ENCODE measurements around the gene PSMD2. TPM values are rescaled to one million over a fixed set of nuclear protein-coding genes. Genes with fewer than 3 reads are reported as not detected.
A peak's percentile ranks its signal among the peaks of the same experiment; 100 is the strongest.

The PSMD2 gene
- total RNA-seq, 4 donors from 2014 or later: 252 to 356 (median 274) TPM

- Histone ChIP-seq H3K4me3 (no peak overlapping the region), H3K27me3 (peaks cover 0 to 9% (median 0%) of the 10 kb centered on the region in 4 donors), H3K27ac (replicated peaks in 1 of 4) (no peak overlapping the region), H3K4me1 (peaks cover 14 to 28% (median 23%) of the 10 kb centered on the region in 4 donors), H3K9me3 (no peaks in the 10 kb centered on the region), H3K36me3 (peaks cover 3 to 16% (median 14%) of the 10 kb centered on the region in 4 donors)
- intact Hi-C loops (cut with DNase I): loop anchor here (5.0 kb wide), 1 partner anchor 109 kb away; the partner anchor contains the start of gene ABCF3
- TF ChIP-seq EP300 (IDR thresholded peaks at IDR 0.05) (no peak), CTCF (IDR thresholded peaks at IDR 0.05) (no peak), POLR2A (IDR thresholded peaks at IDR 0.05; ENCODE audit: low read depth) (no peak), POLR2AphosphoS5 (IDR thresholded peaks at IDR 0.05) (no peak)
- no peak for DNase-seq (ENCODE audit: extremely low spot score)
- 76% methylated on average over 7 of the region's 7 CpGs for WGBS
These were observed 2.4 kb upstream of the PSMD2 start for GRCh38 chr3:184296616-184297015.

- Histone ChIP-seq H3K27ac (replicated peaks in 1 of 4) (peak overlapping the region; percentile 78 to 88 (median 82)), H3K36me3 (peaks cover 34 to 47% (median 45%) of the 10 kb centered on the region in 4 donors), H3K9me3 (no peaks in the 10 kb centered on the region), H3K4me1 (peaks cover 14 to 37% (median 23%) of the 10 kb centered on the region in 4 donors), H3K27me3 (no peaks in the 10 kb centered on the region), H3K4me3 (peak overlapping the region; percentile 81 to 90 (median 83))
- WGBS: 18% methylated on average over 28 of the region's 29 CpGs
- no peak for DNase-seq (ENCODE audit: extremely low spot score)
- TF ChIP-seq CTCF (IDR thresholded peaks at IDR 0.05) (no peak), POLR2AphosphoS5 (IDR thresholded peaks at IDR 0.05) (no peak), EP300 (IDR thresholded peaks at IDR 0.05) (no peak), POLR2A (IDR thresholded peaks at IDR 0.05; ENCODE audit: low read depth) (no peak)
- intact Hi-C loops (cut with DNase I): loop anchor here (5.0 kb wide), 2 partner anchors 43 to 112 kb away; partner anchors contain the start of gene ABCF3
These were observed 692 bp downstream of the PSMD2 start for GRCh38 chr3:184299488-184300377.

GRCh38 chr3:184300378-184300720 is 1.3 kb downstream of the PSMD2 start:
- peak overlapping the region in 1 of 4 donors; percentile 78 for H3K27ac ChIP-seq (replicated peaks in 1 of 4)
- TF ChIP-seq CTCF (IDR thresholded peaks at IDR 0.05): no peak
- no peak for TF ChIP-seq POLR2AphosphoS5 (IDR thresholded peaks at IDR 0.05)
- TF ChIP-seq EP300 (IDR thresholded peaks at IDR 0.05): no peak
- TF ChIP-seq POLR2A (IDR thresholded peaks at IDR 0.05; ENCODE audit: low read depth): no peak
- peaks cover 14 to 37% (median 23%) of the 10 kb centered on the region in 4 donors for H3K4me1 ChIP-seq
- H3K4me3 ChIP-seq: peak overlapping the region in 3 of 4 donors; percentile 81 to 90 (median 84)
- H3K27me3 ChIP-seq: no peaks in the 10 kb centered on the region
- intact Hi-C loops (cut with DNase I): loop anchor here (5.0 kb wide), 1 partner anchor 42 kb away; no protein-coding TSS in a partner anchor
- WGBS: 85% methylated on average over 3 of the region's 3 CpGs
- no peaks in the 10 kb centered on the region for H3K9me3 ChIP-seq
- DNase-seq (ENCODE audit: extremely low spot score): no peak
- peaks cover 40 to 53% (median 51%) of the 10 kb centered on the region in 4 donors for H3K36me3 ChIP-seq

GRCh38 chr3:184305577-184305976 is 6.5 kb downstream of the PSMD2 start:
- WGBS: 67% methylated on average over 1 of the region's 1 CpG
- TF ChIP-seq POLR2AphosphoS5 (IDR thresholded peaks at IDR 0.05) (no peak), POLR2A (IDR thresholded peaks at IDR 0.05; ENCODE audit: low read depth) (no peak), EP300 (IDR thresholded peaks at IDR 0.05) (no peak), CTCF (IDR thresholded peaks at IDR 0.05) (peak in 2 of 3 experiments; percentile 11 to 29)
- Histone ChIP-seq H3K4me1 (peaks cover 4 to 19% (median 5%) of the 10 kb centered on the region in 4 donors), H3K27ac (replicated peaks in 1 of 4) (no peak overlapping the region), H3K27me3 (no peaks in the 10 kb centered on the region), H3K9me3 (no peaks in the 10 kb centered on the region), H3K4me3 (no peak overlapping the region), H3K36me3 (peaks cover 70 to 93% (median 91%) of the 10 kb centered on the region in 4 donors)
- no peak for DNase-seq (ENCODE audit: extremely low spot score)
- intact Hi-C loops (cut with DNase I): no loop called here

All from esophagus muscularis mucosa (tissue), 4 donors.